GM12864 (cell line): ENCODE results near the gene VAPB.

Experiments
- DNase-seq: peaks from one replicate; pipeline ENCODE4 v3.0.0-alpha.2; 2011; ENCODE audit warnings: low read depth
- H3K4me3 ChIP-seq: 2 replicates; pipeline ENCODE4 v1.5.1; 2011; ENCODE audit warnings: mild to moderate bottlenecking, low read depth, low read length, control low read depth
- CTCF ChIP-seq: IDR thresholded peaks from 2 replicates; pipeline ENCODE4 v1.5.1; 2011; ENCODE audit warnings: low read depth, mild to moderate bottlenecking, moderate library complexity, low read length, control low read depth, inconsistent platforms; ENCODE audit errors: missing control alignments

The VAPB gene

GRCh38 chr20:58466729-58467571 lies 77.9 kb downstream of the VAPB start:
- H3K4me3 ChIP-seq, result no peak overlapping the region
- DNase-seq, result no peak
- no peak for TF ChIP-seq CTCF

GRCh38 chr20:58467572-58468527 lies 78.8 kb downstream of the VAPB start:
- DNase-seq, result no peak
- H3K4me3 ChIP-seq, result no peak overlapping the region
- TF ChIP-seq CTCF, result no peak

GRCh38 chr20:58469616-58470015 lies 80.6 kb downstream of the VAPB start:
- DNase-seq, result no peak
- no peak overlapping the region for H3K4me3 ChIP-seq
- TF ChIP-seq CTCF, result no peak

GRCh38 chr20:58470336-58471192 lies 81.5 kb downstream of the VAPB start:
- no peak for DNase-seq
- no peak for TF ChIP-seq CTCF
- no peak overlapping the region for H3K4me3 ChIP-seq

- TF ChIP-seq CTCF, result no peak
- no peak overlapping the region for H3K4me3 ChIP-seq
- DNase-seq, result no peak
These were observed 82.5 kb downstream of the VAPB start for GRCh38 chr20:58471193-58472164.
